Stimulated activated CD4-positive, alpha-beta T cell treated with anti-CD3 and anti-CD28 coated beads, Interleukin-2, amount 100 ng/mL, for 4 hours (primary cell): ENCODE measurements around the gene ATP13A3.
A peak's percentile ranks its signal among the peaks of the same experiment; 100 is the strongest.

ENCODE experiments used
- DNase-seq: peaks from one replicate; pipeline ENCODE4 v3.0.0-alpha.2; 2020; ENCODE audit warnings: low read depth

ATP13A3 gene

DNA sequence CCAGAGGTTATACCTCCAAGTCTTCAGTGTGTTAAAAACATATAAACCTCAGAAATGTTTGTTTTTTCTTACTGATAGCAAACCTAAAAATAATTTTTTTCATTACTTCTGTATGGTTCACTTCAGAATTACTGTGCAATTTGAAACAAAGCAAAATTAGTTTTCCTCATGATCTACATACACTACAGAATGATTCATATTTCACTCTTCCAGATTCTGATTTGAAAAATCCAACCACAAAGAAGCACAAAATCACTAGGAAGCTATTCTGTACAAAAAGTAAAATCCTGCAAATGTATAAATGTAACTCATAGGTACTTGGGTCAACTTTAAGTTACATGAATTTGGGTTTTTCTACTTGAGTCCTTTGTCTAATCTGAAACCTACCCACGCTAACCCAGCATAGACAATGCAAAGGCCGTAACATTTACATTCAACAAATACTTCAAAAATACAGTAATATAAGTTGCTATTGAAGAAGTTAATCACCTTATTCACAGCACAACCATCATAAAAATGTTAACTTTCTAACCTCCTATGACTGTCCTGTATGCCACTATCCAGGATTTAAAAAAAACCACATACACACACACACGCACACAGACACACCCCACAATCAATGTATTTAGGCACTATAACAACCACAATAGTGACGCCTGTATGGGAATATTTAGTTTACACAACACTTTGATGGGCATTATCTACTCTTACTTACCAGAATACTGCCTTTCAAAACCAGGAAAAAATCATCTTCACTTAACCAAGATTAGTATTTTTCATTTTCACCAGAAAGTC lies 11.5 kb downstream of the ATP13A3 start:
- no peak for DNase-seq

DNA sequence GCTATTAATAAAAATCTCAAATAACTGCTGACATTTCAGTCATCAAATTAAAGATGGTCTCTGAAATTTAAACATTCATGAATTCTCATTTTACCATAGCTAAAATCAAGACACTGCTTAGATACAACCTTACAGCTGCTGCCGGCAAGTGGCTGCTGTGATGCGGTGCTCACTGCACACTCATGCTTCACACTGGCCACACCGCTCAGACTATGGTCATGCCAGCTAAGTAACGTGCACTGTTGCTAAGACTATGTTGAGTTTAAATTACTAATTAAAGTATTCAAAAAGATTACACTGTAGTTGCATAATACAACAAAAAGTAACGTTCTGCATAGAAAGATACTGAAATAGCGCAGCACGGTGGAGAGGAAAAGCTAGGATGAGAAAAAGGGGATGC lies 12.1 kb downstream of the ATP13A3 start:
- DNase-seq: no peak

DNA sequence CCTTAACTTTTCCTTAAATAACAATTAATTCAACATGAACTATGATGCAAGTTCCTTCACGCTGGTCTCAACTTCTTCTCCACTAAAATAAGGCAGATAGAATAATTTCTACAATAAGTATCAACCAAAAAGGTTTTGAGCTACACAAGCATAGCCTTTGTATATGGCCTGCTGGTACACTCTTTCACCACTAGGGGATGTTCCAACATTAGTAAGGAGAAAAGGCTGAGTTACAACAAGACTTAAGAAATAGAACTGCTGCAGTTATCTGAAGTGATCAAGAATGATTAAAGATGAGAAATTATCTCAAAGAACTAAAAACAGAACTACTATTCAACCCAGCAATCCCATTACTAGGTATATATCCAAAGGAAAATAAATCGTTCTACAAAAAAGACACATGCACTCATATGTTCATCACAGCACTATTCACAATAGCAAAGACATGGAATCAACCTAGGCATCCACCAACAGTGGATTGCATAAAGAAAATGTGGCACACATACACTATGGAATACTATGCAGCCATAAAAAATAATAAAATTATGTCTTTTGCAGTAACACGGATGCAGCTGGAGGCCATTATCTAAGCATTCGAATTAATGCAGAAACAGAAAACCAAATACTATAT lies 14.4 kb downstream of the ATP13A3 start:
- DNase-seq: peak; percentile 19

DNA sequence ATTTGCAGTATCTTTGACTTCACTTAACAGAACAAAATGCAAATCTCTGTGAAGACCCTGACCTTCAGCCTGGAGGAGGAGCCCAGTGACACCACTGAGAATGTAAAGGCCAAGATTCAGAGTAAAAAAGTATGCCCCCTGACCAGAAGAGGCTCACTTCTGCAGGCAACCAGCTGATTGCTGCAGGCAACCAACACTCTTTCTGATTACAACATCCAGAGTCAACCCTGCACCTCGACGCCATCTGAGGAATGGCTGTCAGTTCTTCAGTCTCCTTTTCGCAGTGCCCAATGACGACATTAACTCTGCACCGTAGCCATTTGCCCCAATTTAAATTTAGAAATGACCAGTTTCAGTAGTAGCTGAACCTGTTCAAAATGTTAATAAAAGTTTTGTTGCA lies 14.9 kb downstream of the ATP13A3 start:
- DNase-seq: no peak

DNA sequence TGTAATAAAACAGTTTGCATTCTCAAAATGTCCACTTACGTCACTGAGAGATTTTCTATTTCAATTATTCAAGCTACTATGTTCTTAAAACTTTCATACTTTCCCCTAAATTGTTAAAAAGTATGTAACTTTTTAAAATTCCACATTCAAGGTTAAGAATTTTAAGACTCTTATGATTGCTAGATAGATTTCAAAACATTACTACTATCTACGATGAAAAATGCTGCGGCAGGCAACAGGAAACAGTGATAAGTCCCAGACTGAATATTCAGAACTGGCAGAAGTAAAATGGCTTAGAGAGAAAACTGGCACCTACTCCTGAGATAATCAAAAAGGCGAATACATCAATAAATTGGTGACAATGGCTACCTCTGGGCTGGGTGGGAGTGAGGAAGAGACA lies 16.2 kb downstream of the ATP13A3 start:
- no peak for DNase-seq

DNA sequence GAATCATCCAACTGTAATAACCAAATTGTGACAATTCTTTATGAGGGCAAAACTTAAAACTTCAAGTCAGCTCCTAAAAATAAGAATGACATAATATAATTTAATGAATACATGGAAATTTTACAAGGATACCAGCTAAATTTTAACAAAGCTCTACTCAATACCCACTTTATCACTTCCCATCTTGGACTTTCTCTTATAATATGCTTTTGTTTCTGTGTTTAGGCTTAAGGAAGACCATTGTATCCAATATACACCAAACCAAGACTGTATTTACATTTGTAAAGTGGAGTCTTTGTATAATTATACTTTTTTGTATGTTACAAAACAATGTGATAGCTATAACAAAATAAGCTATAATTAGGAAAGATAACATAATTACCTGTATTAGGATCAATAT lies 16.8 kb downstream of the ATP13A3 start:
- no peak for DNase-seq

DNA sequence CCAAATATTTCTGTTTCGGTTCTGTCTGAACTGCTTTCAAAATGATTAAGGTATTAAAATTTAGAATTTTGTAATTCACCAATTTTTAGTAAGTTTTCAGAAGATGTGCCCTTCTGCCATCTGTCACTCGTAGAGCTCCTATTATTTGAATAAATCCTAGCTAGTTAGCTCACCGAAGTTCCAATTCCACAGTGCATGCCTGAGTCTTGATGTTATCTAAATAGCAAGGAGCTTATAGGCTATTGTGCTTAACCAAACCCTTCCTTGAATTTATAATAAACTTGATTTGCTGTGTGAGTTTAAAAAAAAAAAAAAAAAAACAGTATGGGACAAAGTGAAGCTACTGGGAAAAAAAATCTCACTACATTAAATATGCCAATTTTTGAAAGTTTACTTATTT lies 18.7 kb downstream of the ATP13A3 start:
- DNase-seq: no peak

DNA sequence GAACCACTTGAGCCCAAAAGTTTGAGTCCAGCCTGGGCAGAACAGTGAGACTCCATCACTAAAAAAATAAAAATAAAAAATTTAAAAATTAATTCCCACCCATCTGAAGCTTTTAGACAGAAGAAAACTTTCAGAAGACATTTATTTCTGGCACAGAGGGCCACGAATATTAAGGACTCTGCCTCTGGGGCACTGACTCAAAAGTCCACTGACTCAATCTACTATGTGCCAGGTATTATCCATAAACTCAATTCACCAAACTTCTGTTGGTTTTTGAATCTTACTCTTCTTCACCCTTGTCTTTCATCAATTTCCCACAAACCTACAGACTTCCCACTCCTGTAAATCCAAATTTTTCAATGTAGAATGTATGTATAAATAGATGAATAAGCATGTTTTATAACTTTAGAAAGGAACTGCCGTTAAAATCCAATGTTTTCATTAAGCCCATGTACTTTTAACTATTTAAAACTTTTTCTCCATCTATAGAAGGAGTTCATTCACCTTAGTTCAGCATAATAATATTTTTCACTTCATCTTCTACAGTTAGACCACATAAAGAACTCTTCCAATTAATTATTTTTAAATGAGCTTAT lies 19.9 kb downstream of the ATP13A3 start:
- DNase-seq: no peak

DNA sequence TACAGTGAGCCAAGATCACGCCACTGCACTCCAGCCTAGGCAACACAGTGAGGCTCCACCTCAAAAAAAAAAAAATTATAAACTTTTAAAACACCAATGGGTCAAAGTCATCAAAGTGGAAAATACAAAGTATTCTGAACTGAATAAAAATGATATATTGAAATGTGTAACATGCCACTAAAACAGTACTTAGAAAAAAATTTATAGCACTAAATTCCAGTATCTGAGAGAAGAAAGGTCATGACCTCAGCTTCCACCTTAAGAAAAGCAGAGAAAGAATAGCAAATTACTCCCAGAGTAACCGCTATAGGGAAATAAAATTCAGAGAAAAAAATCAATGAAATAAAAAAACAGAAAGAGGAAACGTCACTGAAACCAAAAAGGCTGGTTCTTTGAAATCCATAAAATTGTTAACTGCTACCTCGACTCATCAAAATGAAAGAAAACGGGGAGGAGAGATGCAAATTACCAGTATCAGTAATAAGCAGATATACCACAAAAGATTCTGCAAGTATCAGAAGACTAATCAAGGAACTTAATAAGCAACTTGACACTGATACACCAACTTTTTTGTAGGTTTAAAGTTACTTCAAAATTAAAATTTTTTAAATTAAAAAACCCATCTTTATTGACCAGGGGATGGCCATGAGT lies 20.8 kb downstream of the ATP13A3 start:
- DNase-seq: no peak

DNA sequence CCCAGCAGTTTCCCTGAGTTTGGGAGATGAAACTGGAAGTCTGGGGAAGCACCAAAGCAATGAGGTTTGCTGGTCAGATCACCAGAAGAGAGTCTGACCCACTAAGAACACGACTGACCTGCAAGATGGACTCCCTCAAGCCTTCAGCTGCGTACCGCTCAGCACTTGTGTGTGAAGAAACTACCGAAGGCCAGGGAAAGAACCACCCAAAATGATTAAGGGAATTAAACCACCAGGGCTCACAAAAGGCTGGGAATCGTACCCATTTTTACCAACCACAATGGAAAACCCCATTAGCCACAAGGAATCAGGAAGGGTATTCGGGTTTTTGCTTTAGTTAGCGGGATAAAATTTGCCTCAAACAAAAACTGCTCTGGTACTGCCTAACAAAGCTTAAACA lies 21.6 kb downstream of the ATP13A3 start:
- no peak for DNase-seq

DNA sequence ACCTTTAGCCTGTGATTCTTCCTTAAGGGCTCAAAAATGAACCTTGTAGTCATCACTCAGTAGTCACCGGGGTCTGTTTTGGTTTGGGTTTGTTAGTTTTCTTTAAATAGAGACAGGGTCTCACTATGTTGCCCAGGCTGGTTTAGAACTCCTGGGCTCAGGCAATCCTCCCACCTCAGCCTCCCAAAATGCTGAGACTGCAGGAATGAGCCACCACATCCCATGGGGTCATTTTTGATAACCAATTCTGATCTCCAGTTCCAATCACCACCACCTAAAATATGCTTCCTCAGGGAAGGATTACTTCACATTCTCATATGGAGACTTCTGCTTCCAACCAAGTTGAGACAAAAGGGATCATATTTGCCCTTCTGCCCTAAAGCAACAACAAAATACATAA lies 22.1 kb downstream of the ATP13A3 start:
- DNase-seq: no peak

DNA sequence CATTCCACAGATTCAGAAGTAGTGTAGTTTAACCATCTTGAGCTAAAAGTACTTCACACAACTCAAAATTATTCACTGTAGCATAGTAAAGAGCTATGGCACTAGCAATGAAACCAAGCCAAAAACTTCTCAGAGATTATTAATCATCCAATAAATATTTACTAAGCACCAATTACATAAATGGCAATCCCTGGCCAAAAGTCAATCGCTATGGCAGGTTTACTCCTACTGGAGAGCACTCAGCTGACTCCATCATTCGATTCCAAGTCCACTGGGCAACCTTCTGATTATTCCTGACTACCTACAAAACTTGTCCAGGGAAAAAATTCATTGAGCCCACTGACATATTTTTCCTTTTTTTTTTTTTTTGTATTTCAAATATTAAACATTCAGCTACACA lies 23.9 kb downstream of the ATP13A3 start:
- DNase-seq: no peak

DNA sequence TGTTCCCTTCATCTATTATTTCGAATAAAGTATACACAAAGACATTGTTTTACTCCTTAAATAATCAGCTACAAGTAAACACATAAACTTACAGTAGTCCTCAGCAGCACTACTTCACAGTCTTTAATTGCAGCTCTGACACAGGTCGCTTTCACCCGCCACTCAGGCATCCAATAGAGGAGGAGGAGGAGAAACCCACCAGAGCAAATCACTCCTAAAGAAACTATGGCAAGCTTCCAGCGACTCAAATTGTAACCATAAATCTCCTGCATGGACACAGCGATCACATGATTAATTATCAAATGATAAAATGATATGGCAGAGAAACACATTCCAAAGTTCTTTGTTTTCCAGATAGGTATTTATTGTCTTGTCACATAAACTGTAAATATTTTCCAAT lies 26.2 kb downstream of the ATP13A3 start:
- no peak for DNase-seq

DNA sequence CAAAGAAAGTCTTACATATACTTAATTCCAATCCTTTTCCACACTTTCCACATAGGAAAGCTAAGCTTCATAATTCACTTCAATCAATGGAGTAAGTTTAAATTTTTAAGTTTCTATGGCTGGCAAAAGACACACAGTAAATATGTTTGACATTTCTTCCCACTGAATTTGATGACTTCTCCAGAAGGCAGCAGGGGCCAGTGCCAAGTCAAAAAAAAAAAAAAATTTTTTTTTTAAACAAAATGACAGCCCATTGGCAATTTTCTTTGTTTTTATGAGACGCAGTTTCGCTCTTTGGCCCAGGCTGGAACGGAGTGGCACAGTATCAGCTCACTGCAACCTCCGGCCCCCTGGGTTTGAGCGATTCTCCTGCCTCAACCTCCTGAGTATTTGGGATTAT lies 28.7 kb downstream of the ATP13A3 start:
- no peak for DNase-seq

DNA sequence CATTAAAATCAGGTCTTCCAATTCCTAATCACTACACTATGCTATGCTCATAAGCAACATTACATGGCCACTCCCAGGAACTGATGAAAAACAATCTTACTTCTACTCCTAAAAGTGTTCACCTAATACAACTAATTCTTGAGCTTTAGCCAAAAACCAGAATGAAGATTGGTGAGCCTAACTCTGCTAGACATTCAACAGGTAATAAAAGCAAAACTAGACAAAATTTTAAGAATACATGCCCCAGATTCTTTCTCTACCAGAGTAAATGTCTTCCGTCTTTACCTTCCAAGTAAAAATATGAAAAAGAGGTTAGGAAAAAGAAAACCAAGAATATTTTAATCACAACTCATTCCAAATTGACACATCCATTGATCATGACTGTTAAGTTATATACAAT lies 31.3 kb downstream of the ATP13A3 start:
- DNase-seq: no peak

DNA sequence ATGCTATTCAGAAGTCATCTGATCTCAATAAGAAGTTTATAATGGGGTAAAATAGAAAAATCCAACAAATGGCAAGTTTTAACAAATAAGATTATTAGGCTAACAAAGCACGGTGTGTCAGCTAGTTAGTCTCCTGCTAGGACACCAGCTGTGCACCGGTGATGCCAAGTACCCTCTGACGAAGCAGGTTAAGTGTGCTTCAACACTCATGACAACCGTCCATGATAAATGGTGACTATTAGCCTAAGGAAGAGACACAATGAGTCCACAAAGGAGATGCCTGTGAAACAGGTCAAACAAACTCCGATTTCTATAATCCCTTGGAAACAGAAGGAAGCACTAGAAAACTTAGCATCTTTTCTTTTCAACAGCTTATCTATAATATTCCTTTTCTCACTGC lies 36.5 kb downstream of the ATP13A3 start:
- no peak for DNase-seq

DNA sequence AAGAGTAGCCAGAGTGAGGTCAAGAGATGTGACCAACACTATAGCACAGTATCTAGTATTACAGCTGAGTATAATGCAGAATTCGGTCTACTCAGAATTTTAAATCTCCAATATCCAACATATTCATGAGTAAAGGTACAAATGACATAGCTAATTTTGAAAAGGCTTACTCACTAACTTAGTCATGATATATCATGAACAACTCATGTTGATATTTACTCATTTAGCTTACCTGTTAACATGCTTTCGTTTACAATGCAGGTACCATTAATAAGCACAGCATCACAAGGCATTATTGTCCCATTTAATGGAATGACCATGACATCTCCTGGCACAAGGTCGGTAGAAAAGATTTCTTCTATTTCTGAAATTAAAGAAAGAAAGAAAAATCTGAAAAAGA lies 36.9 kb downstream of the ATP13A3 start:
- no peak for DNase-seq

DNA sequence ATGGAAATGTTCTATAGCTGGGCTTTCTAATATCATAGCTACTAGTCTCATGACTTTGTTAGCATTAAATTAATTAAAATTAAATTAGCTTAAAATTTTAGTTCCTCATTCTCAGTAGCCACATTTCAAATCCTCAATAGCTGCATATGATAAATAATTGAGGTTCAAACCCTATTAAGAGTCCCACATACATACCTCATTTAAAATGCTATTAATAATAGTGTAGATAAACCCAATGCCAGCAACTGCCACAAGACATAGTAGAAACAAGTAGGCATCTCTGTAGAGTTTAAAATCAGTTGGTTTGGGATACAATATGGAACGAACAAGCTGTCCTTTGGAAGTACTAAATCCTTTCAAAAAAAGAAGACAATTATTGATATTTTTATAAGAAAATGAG lies 39.1 kb downstream of the ATP13A3 start:
- DNase-seq: no peak

DNA sequence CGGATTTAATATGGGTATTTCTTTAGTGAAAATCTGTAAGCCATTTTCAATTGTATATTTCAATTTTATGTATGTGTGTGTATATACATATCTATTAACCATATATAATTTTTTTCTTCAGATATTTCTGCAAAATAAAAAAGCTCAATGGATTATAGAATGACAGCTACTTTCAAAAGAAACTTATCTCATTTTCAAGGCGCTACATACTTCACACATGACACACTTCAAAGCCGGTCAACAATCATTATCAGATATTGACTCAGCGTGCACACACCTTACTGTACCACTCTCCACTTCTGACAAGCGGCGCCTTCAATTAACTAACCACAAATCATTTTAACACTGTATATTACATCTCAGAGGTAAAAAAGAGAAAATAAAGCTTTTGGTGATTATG lies 39.6 kb downstream of the ATP13A3 start:
- DNase-seq: no peak

DNA sequence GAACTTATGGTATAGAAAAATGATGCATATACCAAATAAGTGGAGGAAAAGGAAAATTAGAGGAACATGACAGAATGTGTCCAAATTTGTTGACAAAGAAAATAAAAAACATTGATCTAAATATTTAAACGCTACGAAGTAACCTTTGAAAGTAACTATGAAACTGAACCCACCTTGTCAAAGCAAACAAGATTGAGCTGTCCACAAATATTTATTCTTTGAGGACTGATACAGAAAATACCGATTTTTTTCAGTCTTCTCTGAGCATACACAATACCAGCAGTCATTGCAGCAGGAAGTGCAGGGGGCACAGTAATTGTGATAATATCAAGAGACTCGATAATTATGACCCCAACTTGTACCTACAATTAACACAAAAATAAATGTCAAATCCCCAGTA lies 40.0 kb downstream of the ATP13A3 start:
- no peak for DNase-seq

DNA sequence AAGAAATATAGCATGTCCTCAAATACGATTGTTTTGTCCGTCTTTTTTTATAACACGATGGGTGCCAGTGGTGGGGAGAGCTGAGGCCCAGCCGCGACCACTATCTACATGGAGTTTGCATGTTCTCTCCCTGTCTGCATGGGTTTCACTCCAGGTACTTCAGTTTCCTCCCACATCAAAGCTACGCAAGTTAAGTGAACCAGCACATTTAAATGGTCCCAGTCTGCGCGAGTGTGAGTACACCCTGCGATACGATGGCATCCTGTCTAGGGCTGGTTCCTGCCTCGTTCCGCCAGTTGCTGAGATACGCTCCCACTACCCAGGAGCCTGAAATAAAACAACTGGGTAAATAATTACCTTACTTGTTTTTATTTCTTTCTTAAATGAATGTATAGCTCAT lies 40.6 kb downstream of the ATP13A3 start:
- no peak for DNase-seq

DNA sequence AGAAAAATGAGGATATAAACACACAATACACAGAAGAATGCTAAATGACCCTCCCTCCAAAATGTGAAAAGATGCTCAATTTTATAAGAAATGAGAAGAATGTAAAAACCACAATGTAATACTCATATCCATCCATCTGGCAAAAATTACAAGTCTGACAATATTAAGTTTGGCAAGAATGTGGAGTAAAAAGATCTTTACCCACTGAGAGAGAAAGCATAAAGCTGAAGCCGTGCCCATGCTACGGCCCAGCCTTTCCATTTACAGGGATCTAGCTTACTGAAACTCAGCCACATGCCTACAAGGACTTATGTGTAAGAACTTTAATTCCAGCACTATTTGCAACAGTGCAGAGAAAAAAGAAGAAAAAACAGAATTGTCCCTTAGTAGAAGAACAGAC lies 42.9 kb downstream of the ATP13A3 start:
- no peak for DNase-seq

DNA sequence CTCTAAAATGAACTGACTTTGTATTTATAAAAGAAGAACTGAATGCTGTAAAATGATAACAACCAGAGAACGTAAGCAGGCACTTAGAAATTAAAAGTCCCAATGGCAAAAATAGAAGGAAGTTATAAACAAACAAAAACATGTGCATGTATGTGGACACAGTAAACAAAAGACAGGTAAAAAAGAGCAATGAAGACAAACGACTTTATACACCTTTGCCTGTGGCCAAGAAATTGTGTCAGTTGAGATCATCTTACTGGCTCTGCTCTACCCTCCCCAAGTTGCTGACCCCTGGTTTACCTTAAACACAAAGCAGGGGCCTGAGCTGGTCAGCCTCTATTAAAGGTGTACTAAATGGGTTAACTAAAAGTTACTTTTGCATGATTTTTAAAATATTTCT lies 46.0 kb downstream of the ATP13A3 start:
- DNase-seq: no peak
